ENCODE results near the gene IRF8. TPM values are rescaled to one million over a fixed set of nuclear protein-coding genes. Genes with fewer than 3 reads are reported as not detected.

IRF8 gene
- total RNA-seq, 1 experiment from 2014 or later: 0.28 TPM

DNA sequence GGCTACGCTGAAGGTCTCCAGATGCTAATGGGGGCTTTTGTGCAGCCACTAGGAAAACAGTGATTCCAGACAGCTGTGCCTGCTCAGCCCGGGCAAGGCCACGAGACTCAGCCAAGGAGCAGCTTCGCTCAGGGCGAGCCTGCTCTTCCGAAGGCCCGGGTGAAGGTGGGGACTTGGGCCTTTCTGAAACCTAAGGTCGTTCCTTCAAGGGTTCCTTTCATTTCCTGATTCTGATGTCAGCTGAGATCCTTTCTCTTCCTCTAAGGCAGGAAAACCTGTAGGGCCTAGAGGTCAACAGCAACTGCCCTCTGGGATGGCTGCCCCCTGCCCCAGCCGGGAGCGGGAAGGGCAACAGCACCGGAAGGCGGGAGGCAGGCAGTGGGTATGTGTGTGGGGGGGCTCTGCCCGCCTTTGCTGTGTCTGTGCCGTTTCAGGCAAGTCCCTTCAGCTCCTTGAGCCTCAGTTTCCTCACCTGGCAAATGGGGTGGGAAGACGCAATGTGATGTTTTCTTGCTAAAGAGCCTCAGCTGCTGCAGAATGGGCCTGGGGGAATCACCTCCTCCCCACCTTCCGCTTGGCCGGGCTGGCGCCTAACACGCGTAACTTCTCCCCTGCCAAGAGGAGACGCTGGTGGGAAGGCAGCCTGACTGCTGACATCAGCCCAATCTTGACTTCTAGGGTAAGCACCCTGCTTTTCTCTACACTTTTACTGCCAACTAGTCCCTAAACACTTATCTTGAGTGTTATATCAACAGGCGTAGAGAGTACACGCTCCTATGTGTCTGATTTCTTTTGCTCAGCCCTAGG, 32.8 kb downstream of the IRF8 start:
- H3K4me1 Mint-ChIP-seq: peaks cover 21 to 25% of the 10 kb centered on the region in 2 experiments
- TF ChIP-seq, protein P1, sequence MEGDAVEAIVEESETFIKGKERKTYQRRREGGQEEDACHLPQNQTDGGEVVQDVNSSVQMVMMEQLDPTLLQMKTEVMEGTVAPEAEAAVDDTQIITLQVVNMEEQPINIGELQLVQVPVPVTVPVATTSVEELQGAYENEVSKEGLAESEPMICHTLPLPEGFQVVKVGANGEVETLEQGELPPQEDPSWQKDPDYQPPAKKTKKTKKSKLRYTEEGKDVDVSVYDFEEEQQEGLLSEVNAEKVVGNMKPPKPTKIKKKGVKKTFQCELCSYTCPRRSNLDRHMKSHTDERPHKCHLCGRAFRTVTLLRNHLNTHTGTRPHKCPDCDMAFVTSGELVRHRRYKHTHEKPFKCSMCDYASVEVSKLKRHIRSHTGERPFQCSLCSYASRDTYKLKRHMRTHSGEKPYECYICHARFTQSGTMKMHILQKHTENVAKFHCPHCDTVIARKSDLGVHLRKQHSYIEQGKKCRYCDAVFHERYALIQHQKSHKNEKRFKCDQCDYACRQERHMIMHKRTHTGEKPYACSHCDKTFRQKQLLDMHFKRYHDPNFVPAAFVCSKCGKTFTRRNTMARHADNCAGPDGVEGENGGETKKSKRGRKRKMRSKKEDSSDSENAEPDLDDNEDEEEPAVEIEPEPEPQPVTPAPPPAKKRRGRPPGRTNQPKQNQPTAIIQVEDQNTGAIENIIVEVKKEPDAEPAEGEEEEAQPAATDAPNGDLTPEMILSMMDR (conservative IDR thresholded peaks at IDR 0.05): no peak
- H2BK120ac ChIP-seq (ENCODE audit: low read depth, low read length, poor library complexity, severe bottlenecking): no peak overlapping the region
- no peak overlapping the region for H3K4me3 Mint-ChIP-seq
- no peak overlapping the region for H2AFZ ChIP-seq (ENCODE audit: low read length)
- H3K27me3 ChIP-seq (ENCODE audit: insufficient read depth, low read length): no peaks in the 10 kb centered on the region
- H3K9me3 ChIP-seq (ENCODE audit: control insufficient read depth, low read depth, low read length): no peaks in the 10 kb centered on the region
- no peak overlapping the region for H2AK5ac ChIP-seq (ENCODE audit: insufficient read length, low read length)
- H3K27me3 Mint-ChIP-seq (ENCODE audit: low read depth): peaks cover 23% of the 10 kb centered on the region
- no peak overlapping the region for H3K23ac ChIP-seq (ENCODE audit: insufficient read length, low read depth, low read length)
- no peak overlapping the region for H3K4me2 ChIP-seq (ENCODE audit: insufficient read depth, insufficient read length, low read length)
- H3K23me2 ChIP-seq (ENCODE audit: insufficient read length, low read depth, low read length, poor library complexity, severe bottlenecking): no peaks in the 10 kb centered on the region
- no peaks in the 10 kb centered on the region for H3K36me3 Mint-ChIP-seq (ENCODE audit: insufficient read depth in 1 of 3, low read depth in 3 of 3)
- H3K18ac ChIP-seq (ENCODE audit: insufficient read length, low read depth, low read length): no peak overlapping the region
- no peak overlapping the region for H3T11ph ChIP-seq (ENCODE audit: low read length)
- no peak overlapping the region for H2BK12ac ChIP-seq (ENCODE audit: insufficient read length, low read depth, low read length)
- no CpG with 5 or more reads among the region's 23 CpGs for WGBS (ENCODE audit: extremely low coverage, insufficient read length, low lambda C conversion rate)
- H3K14ac ChIP-seq (ENCODE audit: insufficient read depth, low read length): no peak overlapping the region
- no peak overlapping the region for H3K9ac ChIP-seq (ENCODE audit: extremely low read depth, insufficient read length, low read length)
- no peaks in the 10 kb centered on the region for H3K79me2 ChIP-seq (ENCODE audit: insufficient read depth, low read length)
- H2BK15ac ChIP-seq (ENCODE audit: low read depth, low read length): no peak overlapping the region
- no peak overlapping the region for H4K91ac ChIP-seq (ENCODE audit: insufficient read length, low read depth, low read length)
- H3K56ac ChIP-seq (ENCODE audit: insufficient read length, low read depth, low read length): no peak overlapping the region
- no peak overlapping the region for H3K27ac Mint-ChIP-seq
- no peak overlapping the region for H4K8ac ChIP-seq (replicated peaks; ENCODE audit: insufficient read length, low read depth, low read length)
- H2BK20ac ChIP-seq (ENCODE audit: low read depth, low read length, poor library complexity, severe bottlenecking): no peak overlapping the region
- no peaks in the 10 kb centered on the region for H3K4me1 ChIP-seq (ENCODE audit: insufficient read depth, low read length)
- H3K4ac ChIP-seq (ENCODE audit: low read depth, low read length): no peak overlapping the region
- H3K27ac ChIP-seq (ENCODE audit: insufficient read length, low read depth, low read length): no peak overlapping the region
- DNase-seq: no peak
- no peaks in the 10 kb centered on the region for H3K9me3 Mint-ChIP-seq
- H4K5ac ChIP-seq (ENCODE audit: insufficient read length, low read depth, low read length): no peak overlapping the region
- no peak overlapping the region for H2BK5ac ChIP-seq (ENCODE audit: insufficient read length, low read length)
- no peaks in the 10 kb centered on the region for H3K79me1 ChIP-seq (ENCODE audit: insufficient read depth, low read depth, low read length, poor library complexity, severe bottlenecking)
- H4K20me1 ChIP-seq (ENCODE audit: control insufficient read depth, insufficient read depth, insufficient read length): no peaks in the 10 kb centered on the region

Data from H9 (cell line).